HG02623 (cell line): ENCODE measurements around the gene FAM163B.

Experiments used
- ATAC-seq: cut with Tn5 transposase; IDR thresholded peaks from one replicate; pipeline ENCODE4 v1.9.1; 2021; ENCODE audit warnings: moderate library complexity; ENCODE audit not compliant: unreplicated experiment

FAM163B gene

DNA sequence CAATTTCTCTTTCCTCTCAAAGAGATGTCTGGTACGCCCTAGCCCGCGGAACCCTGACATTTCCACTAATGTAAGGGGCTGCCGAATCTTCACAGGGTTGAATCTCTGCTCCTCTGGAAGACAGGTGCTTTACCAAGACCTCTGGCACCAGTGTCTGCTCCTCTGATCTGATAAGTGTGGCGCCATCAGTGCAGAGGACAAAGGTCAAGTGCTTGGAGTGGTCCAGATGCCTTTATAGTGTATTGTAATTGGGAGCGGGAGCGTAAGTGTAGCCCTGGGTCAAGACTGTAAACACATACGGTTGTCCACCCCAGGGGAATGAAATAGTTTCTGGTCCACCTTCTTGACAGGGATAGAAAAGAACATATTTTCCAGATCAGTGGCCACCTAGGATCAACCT is 57.0 kb downstream of the FAM163B start:
- no peak for ATAC-seq

DNA sequence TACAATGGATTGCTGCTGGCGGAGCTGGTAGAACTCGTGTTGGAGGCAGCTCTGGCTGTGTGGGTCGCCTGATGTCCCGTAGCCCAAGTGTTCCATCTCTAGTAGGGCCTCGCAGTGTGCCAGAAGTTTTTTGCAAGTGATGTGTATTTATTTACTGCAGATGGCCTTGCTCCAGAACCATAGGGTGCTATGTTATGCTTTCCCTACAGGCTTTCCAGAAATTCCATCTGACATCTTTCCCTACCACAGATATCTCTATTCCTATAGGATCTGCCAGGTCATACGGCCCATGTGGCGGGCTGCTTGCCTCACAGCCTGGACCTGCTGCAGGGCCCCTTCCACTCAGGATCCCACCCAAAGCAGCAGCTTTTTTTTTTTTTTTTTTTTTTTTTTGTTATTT is 57.7 kb downstream of the FAM163B start:
- no peak for ATAC-seq

DNA sequence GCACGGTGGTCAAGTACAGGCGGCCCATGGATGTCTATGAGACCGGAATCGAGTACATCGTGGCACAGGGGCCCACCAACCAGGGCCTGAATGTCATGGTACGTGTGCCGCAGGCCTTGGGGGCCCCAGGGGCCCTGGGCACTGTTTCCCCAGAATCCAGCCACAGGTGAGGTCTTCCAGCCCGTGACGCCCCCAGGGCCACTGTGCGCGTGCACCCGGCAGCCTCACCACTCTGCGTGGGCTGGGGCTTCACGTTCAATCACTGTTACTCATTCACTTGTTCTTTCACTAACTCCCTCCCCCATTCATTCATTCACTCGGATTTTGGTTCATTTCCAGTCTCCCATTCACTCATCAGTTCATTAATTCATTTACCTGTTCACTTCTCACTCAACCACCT is 62.1 kb downstream of the FAM163B start:
- ATAC-seq = no peak

DNA sequence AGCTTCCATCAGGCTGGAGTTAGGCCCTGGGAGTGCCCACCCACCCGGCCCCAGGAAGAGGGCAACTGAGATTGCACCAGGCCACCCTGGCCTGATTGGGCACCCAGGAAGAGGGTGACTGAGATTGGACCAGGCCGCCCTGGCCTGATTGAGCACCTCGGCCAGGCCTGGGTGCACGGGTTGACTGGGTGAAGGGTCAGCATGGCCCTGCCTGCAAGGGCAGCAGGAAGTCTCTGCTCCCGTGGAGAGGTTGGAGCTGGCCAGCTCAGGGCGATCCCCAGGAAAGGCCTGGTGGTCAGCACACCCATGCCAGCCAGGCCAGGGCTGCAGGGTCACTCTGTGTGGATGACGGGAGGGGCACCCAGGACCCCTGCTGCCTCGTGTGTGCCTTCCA is 62.9 kb downstream of the FAM163B start:
- ATAC-seq = no peak

DNA sequence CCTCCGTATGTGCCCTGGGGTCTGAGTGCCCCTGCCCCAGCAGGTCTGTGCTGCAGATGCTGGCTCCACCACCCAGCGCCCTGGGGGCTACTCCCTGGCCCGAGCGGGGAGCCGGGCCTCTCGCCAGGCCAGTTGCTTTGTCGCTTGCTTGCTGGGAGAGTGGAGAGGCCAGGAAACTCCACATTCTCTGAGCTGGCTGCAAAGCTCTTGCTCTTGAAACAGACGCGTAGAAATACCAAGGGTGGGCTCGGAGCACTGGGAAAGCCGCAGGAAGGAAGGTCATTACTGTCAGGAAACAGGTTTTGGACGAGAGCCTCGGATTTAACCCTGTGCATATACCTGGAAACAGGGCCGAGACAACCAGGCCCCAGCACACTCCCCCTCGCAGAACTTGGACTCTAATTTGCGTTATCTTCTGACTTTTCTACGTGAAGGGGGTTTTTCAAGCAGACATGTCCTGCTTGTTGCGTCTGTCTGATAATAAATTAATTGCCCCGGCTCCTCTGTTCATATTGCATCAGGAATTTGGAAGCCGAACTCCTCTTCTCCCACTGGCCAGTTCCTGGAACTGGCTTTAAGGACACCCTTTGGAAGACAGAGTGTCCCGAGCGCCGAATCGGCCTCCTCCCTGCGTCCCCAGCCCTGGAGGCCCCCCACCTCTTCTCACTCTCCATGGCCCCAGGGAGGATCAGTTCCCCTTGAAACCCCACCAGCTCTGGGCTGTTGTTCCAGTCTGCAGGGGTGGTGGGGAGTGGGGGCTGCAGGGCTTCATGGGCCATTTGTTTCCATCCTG is 63.5 kb downstream of the FAM163B start:
- ATAC-seq = no peak

DNA sequence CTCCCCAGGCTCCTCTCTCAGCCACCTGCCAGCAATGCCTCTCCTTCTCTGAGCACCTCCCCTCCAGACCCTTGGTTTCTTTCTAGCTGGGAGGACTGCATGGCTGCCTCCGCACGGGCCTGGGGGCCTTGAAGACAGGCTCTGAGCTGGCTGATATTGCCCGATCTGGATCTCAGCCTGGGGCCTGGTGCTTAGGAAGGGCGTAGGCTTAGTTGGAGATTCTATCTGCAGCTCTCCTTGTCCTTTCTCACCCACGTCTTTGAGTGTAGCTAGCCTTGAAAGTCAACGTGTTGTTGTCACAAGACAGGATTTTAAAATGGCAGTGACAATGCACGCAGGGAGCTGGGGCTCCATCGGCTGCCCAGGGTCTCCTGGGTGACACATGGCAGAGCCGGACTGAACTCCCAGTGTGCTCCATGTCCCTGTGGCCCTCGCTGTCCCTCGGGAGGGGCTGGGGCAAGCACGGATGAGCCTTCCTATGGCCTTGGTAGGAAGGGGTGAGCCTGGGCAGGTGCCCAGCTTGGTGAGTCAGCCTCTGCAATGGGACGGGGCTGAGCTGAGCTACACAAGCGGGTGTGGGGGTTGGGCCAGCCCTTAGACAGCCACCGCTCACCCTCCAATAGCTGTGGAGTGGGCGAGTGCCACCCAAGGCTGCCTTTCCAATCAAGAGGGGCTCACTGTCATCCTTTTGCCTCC is 65.3 kb downstream of the FAM163B start:
- ATAC-seq = no peak

DNA sequence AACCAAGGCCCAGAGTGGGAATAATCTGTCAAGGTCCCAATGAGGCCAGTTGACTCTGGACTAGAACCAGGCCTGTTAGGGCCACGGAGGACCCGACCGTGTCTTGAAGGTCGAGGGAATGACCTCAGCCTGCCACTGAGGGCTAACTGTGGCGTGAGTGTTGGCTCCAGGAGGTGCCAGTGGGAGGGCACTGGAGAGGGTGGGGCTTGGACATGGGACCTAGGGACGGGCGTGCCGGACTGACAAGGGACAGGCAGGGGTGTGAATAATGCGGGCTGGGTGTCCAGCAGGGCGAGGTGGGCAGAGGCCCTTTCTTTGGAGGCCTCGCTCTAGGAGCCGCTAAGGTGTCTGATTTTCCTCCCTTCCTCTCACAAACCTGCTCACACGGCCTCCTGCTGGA is 67.2 kb downstream of the FAM163B start:
- no peak for ATAC-seq

DNA sequence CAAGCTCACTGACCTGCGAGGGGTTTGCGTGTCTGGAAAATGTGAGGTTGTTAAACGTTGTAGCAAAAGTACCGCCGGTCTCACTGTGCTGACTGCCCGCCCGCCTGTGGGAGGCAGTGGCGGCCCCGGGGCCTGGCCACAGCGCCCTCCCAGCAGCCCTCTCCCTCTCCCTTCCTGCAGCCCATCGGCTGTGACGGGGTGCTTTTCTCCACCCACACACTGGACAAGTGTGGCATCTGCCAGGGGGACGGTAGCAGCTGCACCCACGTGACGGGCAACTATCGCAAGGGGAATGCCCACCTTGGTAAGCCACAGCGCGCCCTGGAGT is 68.5 kb downstream of the FAM163B start:
- no peak for ATAC-seq

DNA sequence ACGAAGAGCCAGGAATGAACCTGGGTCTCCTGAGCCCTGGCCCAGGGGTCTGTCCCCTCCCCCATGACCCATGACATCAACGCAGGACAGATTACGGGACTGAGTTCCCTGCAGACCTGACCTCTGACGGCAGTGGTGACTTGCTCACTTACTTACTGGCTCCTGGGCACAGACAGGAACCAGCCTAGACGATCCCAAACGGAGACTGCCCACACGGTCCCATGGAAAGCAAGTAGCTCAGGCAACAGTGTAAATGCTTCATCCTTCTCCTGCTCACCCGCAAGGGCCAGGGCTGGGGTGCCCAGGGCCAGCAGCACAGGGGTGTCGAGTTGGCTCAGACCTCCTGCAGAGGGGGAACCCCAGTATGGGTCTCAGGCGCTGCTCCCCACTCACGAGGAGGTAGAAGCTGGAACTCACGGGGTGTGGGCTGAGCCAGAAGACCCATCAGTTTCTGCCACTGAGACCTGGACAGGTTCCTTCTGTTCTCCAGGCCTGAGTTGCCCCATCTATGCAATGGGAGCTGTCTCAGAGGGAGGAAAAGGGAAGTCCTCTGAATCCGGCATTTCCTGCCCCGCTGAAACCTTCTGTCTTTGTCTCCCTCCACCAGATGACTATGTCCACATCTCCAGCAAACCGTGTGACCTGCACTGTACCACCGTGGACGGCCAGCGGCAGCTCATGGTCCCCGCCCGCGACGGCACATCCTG is 69.0 kb downstream of the FAM163B start:
- ATAC-seq = no peak

DNA sequence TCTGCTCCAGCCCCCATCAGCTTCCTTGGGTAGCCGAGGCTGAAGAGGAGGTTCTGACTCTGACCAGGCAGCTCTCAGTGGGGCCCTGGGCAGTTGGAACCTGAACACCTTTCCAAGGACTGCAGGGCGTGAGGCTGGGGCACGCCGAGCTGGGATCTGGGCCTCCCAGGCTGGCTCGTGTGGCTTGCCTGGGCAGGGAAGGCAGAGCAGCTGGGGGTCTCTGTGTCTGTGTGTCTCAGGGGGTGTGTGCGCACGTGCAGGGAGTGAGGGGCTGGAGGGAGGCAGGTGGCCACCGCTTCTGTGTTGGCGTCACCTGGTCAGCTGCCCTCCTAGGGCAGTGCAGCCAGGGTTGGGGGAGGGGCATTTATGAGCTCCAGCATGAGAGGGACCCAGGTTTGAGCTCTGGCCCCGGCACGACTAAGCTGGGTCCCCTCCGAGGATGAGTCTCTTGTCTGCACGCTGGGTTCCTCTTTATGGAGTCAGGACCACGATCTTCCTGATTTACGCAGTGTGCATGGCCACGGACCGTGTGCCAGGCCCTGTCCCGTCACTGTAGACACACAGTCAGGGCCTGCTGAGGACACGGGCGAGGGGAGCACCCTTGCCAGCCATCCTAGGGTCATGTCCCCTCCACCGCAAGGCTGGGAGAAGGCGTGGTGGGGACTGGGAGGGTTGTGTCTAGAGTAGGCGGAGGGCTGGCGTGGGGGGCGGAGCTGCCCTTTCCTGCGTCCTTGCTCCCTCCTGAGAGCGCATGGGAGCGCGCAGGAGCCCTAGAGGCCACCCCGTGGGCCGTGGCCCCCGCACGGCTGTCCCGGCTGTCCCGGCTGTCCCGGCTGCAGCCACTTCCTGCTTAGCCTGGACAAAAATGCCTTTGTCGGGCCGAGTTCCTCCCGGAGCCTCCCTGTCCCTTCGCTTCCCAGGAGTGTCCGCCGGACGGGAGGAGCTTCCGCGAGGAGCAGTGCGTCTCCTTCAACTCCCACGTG is 70.0 kb downstream of the FAM163B start:
- ATAC-seq = no peak

DNA sequence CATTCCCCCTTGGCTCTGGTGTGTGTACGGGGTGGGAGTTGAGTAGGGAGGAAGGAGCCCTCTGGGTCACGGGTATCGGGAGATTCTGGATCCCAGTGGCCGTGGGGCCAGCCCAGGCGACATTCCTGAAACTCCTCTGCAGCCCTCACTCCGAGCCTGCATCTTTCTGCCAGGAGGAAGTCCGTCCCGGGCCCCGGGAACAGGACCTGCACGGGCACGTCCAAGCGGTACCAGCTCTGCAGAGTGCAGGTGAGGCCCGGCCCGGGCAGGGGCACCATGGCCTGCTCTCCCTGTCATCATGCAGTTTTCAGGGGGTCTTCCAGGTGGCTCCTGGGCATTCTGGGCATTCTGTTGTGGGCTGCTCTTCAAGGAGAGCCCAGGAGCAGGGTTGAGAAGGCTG is 71.0 kb downstream of the FAM163B start:
- ATAC-seq = no peak

DNA sequence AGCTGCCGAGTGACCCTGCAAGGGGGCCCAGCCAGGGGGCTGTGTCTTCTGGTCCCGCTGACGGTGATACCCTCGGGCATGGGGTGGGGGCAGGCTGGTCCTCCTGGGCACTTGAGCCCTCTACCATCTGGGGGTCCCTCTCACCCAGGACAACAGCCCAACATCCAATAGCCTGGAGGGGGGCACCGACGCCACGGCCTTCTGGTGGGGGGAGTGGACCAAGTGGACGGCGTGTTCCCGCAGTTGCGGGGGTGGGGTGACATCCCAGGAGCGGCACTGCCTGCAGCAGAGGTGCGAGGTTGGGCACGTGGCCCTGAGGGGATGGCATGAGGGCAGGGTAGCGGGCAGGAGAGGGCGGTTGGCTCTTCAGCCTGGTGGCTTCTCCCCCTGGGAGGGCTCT is 71.9 kb downstream of the FAM163B start:
- ATAC-seq = no peak

DNA sequence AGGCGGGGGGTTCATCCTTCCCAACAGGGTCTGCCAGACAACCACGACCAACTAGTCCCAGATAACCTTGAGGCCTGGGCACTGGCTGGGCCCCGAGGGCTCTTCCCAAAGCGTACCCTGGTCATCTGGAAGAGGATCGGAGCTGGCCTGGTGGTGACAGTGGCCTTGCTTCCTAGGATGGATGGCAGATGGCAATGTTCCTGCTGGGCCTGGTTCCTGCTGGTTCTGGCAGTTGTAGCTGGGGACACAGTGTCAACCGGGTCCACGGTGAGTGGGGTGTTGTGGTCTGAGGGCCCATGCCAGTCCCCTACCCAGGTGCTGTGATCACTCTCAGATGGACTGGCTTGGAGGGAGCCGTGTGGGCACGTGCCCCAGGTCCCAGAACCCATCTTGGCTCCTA is 72.7 kb downstream of the FAM163B start:
- ATAC-seq = no peak

DNA sequence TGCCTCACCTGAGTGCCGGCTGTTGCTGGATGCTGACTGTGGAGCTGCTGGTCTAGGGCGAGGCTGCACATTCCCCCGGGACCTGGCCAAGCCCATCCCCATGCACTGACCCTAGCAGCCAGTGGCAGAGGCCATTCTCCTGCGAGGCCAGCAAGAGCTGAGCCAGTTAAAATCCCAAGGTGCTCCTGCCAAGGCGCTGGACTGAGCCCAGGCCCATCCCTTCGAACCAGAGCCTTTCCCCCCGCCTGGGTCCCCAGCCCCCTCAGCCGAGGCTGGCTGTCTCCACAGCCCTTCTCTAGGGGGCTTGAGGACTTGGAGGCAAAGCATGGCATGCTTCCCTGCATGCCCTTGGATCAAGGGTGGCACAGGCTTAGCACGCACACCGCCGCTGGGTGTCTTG is 73.1 kb downstream of the FAM163B start:
- ATAC-seq = no peak

DNA sequence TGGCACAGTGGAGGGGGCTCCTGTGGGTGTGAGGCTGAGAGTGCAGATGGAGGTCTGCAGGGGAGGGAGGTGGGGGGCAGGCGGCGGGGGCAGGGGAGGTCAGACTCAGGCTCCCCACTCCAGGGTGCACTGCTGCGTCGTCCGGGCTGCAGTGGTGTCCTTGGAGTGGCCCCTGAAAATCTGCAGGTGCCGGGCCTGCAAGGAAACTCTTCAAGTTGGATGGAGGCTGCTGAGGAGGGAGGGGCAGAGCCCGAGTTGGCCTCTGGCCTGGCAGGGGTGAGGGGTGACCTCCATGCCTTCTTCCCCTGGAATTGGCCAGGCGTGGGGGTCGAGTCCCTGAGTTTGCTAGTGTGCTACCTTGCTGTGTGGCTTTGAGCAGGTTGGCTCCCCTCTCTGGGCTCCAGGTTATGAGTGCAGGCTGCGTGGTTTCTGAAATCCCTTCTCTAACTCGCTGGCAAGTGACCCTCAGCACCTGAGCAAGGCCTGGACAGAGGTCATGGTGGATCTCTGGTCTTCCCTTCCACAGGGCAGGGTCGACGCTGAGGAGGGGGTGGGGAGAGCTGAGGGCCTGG is 73.8 kb downstream of the FAM163B start:
- no peak for ATAC-seq

DNA sequence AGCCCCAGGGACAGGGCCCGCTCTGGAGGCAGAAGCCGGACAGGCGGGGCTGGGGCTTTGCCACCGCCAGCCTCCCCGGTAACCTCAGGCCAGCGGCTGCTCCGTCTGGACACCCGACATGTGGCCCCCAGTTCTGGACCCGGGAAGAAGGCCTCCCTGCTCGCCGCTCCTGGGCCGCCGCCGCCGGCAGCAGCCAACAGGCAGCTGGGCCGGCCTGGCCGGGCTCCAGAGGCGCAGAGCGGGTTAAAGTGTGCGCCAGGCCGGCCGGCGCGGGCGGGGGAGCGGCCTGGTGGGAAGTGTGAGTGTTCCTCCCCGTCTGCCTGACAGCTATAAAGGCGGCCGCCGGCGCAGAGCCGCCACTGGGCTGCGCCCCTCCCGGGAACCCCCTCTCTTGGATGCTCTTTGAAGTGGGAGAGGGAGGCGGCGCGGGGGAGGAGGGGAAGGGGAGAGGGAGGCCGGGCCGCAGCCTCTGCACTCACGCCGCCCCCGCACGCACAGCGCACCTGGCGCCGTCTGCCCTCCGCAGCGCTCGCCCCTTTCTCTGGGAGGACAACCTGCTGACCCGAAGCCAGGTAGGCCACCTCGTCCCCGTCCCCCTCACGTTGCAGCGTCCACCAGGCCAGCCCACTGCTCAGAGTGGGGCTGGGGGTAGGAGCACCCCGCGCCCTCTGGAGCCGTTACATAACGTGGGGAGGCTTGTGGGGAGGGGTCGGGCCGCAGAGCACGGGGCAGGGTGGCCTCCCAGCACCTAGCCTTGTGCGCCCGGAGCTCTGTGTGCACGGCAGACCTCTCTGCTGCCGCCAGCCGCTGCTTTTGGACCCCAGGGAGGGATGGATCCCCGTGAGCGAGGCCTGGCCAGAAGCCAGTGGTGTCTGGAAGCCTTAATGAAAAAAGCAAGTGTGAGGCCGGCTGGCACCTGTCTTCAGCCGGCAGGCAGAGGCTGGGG is 74.6 kb downstream of the FAM163B start, which contains the start of gene ADAMTSL2:
Gene ADAMTSL2, plus strand, starts transcription at position 359 of the 946 bp plus-strand sequence. CDS start 2,009 bp downstream, outside the sequence.
- no peak for ATAC-seq

DNA sequence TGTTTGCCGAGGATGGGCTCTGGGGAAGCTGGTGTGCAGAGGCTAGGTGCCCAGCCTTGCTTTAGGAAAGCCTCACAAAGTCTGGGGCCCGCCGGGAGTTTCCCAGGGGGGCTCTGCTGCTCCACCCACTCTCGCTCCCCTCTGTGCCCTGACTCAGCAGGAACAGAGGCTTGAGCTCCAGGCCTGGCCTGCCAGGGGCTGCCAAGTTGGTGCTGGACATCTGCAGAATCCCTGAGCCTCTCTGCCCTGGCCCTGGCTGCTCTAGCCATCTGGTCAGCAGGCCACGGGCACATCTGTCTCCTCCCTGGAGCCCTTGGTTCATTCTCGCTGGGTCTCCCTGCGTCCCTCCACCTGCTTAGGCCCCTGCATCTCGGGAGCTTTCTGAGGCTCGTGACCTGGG is 75.3 kb downstream of the FAM163B start:
- ATAC-seq = no peak

DNA sequence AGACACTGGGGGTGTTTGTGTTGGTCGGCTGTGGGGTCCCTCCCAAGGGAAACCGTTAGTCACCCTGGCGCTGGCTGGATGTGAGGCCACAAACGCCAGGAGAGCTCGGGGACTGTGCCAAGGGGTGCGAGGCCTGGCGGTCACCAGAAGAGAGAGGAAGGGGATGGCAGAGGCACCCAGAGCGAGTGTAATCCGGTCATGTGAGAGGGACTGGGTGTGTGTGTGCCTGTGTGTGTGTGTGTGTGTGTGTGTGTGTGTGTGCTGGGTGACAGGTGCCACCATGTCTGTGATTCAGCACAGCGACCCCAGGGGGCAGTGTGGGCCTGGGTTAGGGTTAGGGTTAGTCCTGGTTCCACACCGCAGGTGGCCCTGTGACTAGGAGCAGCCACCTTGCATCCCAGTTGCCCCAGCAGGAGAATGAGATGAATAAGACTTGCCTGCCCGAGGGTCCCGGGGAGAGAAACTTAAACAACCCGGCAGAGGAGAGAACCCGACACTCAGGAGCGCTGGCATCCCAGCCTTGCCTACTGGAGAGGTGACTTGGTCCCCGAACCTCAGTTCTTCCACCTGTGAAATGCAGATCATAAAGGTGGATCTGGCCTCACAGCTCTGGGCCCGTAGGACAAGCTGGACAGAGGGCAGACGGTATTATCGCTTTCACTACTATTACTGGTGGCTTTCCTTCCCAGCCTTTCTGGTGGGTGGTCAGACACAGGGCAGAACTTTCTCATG is 76.1 kb downstream of the FAM163B start:
- no peak for ATAC-seq

DNA sequence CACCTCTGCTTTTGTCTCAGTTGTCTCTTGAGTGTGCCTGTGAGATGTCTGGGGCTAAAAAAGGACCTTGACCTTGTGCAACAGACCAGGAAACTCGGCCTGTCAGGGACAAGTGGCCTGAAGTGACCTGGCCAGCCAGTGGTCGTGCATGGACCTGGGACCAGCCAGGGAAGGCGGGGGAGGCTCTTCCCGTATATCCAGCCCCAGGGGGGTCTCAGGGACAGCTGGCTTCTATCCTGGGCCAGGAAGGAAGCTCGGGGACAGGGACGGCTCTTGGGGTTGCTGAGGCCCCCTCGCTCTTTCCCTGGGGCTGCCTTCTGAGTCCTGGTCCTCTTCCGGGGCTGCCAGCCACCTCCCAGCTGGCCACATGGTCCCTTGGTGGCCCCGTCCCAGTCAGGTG is 77.9 kb downstream of the FAM163B start:
- ATAC-seq = no peak
